ENCODE results near the gene AMT. TPM values are rescaled to one million over a fixed set of nuclear protein-coding genes. Genes with fewer than 3 reads are reported as not detected.
A peak's percentile ranks its signal among the peaks of the same experiment; 100 is the strongest.

AMT gene
- total RNA-seq, 4 donors from 2014 or later: 0.32 to 11.4 (median 7.6) TPM

DNA sequence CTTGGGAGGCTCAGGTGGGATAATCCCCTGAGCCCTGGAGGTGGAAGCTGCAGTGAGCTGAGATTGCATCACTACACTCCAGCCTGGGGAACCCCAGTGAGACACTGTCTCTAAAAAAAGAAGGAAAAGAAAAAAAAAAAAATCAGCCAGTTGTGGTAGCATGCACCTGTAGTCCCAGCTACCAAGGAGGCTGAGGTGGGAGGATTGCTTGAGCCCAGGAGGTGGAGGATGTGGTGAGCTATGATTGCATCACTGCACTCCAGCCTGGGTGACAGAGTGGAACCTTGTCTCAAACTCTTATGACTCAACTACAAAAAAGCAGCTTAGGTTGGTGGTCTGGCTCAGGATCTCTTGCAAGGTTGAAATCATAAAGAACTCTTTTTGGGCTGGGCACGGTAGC lies 44.8 kb downstream of the AMT start:
- TF ChIP-seq POLR2A (IDR thresholded peaks at IDR 0.05): no peak
- TF ChIP-seq POLR2AphosphoS5 (IDR thresholded peaks at IDR 0.05): no peak
- TF ChIP-seq, protein P1, sequence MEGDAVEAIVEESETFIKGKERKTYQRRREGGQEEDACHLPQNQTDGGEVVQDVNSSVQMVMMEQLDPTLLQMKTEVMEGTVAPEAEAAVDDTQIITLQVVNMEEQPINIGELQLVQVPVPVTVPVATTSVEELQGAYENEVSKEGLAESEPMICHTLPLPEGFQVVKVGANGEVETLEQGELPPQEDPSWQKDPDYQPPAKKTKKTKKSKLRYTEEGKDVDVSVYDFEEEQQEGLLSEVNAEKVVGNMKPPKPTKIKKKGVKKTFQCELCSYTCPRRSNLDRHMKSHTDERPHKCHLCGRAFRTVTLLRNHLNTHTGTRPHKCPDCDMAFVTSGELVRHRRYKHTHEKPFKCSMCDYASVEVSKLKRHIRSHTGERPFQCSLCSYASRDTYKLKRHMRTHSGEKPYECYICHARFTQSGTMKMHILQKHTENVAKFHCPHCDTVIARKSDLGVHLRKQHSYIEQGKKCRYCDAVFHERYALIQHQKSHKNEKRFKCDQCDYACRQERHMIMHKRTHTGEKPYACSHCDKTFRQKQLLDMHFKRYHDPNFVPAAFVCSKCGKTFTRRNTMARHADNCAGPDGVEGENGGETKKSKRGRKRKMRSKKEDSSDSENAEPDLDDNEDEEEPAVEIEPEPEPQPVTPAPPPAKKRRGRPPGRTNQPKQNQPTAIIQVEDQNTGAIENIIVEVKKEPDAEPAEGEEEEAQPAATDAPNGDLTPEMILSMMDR (IDR thresholded peaks at IDR 0.05): no peak
- TF ChIP-seq EP300 (IDR thresholded peaks at IDR 0.05): no peak
- peak; percentile 50 for ATAC-seq
- Histone ChIP-seq H3K27ac (no peak overlapping the region), H3K4me1 (peaks cover 0 to 79% (median 9%) of the 10 kb centered on the region in 3 donors), H3K9me3 (no peaks in the 10 kb centered on the region), H3K27me3 (no peaks in the 10 kb centered on the region), H3K4me3 (no peak overlapping the region), H3K36me3 (peaks cover 0 to 29% of the 10 kb centered on the region in 2 donors)
- 57 to 60% methylated on average over 1 of the region's 1 CpG for WGBS, 2 donors (ENCODE audit: low coverage in 1 of 2)

DNA sequence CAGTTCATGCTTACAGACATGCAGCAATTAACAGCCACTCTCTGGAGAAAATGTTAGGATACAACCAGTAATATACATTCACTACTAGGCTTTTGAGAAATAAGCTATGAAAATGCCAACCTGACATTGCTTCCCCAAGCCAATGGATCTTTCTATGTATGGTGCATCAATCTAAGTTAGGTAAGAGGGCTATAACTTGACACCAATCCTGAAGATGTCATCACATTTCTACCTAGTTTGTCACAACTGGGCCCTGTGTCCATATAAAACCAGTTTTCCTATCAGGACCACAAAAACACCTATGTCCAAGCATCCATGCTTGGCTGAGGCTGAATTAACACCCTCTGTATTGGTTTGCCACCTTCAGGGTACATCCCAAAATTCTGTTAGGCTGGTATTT lies 50.3 kb downstream of the AMT start:
- Histone ChIP-seq H3K9me3 (no peaks in the 10 kb centered on the region), H3K27me3 (no peaks in the 10 kb centered on the region), H3K36me3 (peaks cover 0 to 82% of the 10 kb centered on the region in 2 donors), H3K4me3 (no peak overlapping the region), H3K4me1 (peaks cover 0 to 47% (median 0%) of the 10 kb centered on the region in 3 donors), H3K27ac (no peak overlapping the region)
- ATAC-seq: no peak
- no peak for TF ChIP-seq POLR2A (IDR thresholded peaks at IDR 0.05)
- no peak for TF ChIP-seq EP300 (IDR thresholded peaks at IDR 0.05)
- TF ChIP-seq POLR2AphosphoS5 (IDR thresholded peaks at IDR 0.05): no peak
- TF ChIP-seq, protein P1 (IDR thresholded peaks at IDR 0.05): no peak

DNA sequence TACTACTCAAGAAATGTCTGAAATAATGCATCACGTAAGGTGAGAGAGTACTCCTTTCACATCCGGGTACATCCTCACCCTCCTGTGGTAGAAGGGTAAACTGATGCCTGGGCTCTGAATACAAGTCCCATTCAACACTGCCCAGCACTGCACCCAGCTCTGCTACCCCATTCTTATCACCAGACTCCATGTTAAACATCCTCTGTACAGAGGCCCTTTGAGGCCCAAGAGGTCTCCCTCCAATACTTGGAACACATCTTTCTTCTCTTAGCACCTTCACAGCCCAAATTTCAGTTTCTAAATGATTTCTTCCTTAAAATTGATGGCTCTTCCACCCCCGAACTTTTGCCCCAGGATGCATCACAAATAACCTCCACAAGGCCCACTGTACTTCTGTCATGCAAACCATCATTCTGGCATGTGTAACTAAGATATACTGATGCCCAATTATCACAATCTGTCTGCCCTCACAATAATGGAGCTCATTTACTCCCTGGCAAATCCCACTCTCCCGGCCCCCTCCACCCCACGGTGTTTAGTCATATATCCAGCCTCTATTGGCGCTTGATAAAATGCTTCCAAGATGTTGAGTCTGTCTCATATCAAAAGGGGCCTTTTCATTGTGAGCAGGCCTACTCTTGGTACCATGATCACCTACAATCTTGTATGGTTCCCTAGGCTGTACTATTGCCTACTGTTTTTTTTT lies 51.5 kb downstream of the AMT start:
- Histone ChIP-seq H3K9me3 (no peaks in the 10 kb centered on the region), H3K27ac (no peak overlapping the region), H3K4me3 (no peak overlapping the region), H3K36me3 (peaks cover 0 to 94% of the 10 kb centered on the region in 2 donors), H3K4me1 (peaks cover 0 to 36% (median 0%) of the 10 kb centered on the region in 3 donors), H3K27me3 (no peaks in the 10 kb centered on the region)
- ATAC-seq: no peak
- TF ChIP-seq EP300 (IDR thresholded peaks at IDR 0.05) (no peak), POLR2A (IDR thresholded peaks at IDR 0.05) (no peak), POLR2AphosphoS5 (IDR thresholded peaks at IDR 0.05) (no peak)
- TF ChIP-seq, protein P1 (IDR thresholded peaks at IDR 0.05): no peak
- 80 to 93% methylated on average over 5 to 6 of the region's 6 CpGs for WGBS, 2 donors (ENCODE audit: low coverage in 1 of 2)

Small RNA genes lying within 50 kb of the gene (small RNA-seq; reads per million reads assigned to genes)
- 0 reads per million in 4 donors for gene RNA5SP130

Other genes starting within 250 kb of the AMT start
- gene C3orf62, start 145.2 kb downstream of the AMT start, total RNA-seq: 10 to 100 TPM in 1 of 4 donors, 1 to 10 TPM in 3; 3.5 to 14.9 (median 4.2) TPM
- 10 to 100 TPM; 15.8 to 36.9 (median 29.8) TPM for gene USP4, start 82.4 kb downstream of the AMT start, total RNA-seq
- gene GPX1, start 64.1 kb downstream of the AMT start, total RNA-seq: 100 to 1,000 TPM; 129 to 285 (median 209) TPM
- gene RHOA, start 10.5 kb downstream of the AMT start, total RNA-seq: 100 to 1,000 TPM; 401 to 524 (median 476) TPM
- 10 to 100 TPM; 18.6 to 32.1 (median 25.6) TPM for gene TCTA, start 10.1 kb downstream of the AMT start, total RNA-seq
- gene NICN1, start 6.9 kb upstream of the AMT start, total RNA-seq: 10 to 100 TPM in 1 of 4 donors, 1 to 10 TPM in 3; 3.6 to 11.1 (median 7.5) TPM
- gene DAG1, start 47.8 kb upstream of the AMT start, total RNA-seq: 100 to 1,000 TPM in 3 of 4 donors, 10 to 100 TPM in 1; 74.2 to 195 (median 123) TPM
- gene BSN, start 132.0 kb upstream of the AMT start, total RNA-seq: under 1 TPM; 0.37 to 0.81 (median 0.73) TPM

All from gastroesophageal sphincter (tissue), 4 donors.